BE2C (cell line): ENCODE results near the gene ABT1.

ENCODE experiments used
- DNase-seq: peaks from one replicate; pipeline ENCODE4 v3.0.0-alpha.2; 2020
- H3K27me3 ChIP-seq: fragments of 250-450 bp; sonication (Bioruptor Pico); 2 replicates; pipeline ENCODE4 v1.5.1; 2020; ENCODE audit warnings: mild to moderate bottlenecking
- H3K36me3 ChIP-seq: fragments of 250-450 bp; sonication (Bioruptor Pico); 2 replicates; pipeline ENCODE4 v1.5.1; 2020; ENCODE audit warnings: mild to moderate bottlenecking
- H3K4me1 ChIP-seq: fragments of 250-450 bp; sonication (Bioruptor Pico); 2 replicates; pipeline ENCODE4 v1.5.1; 2020
- H3K4me3 ChIP-seq: 2 replicates; pipeline ENCODE4 v1.5.1; 2011; ENCODE audit warnings: low read depth, low read length
- H3K9me3 ChIP-seq: fragments of 250-450 bp; sonication (Bioruptor Pico); 2 replicates; pipeline ENCODE4 v1.5.1; 2020
- CTCF ChIP-seq: IDR thresholded peaks from 2 replicates; pipeline ENCODE4 v1.5.1; 2012; ENCODE audit warnings: mild to moderate bottlenecking, low read depth, low read length

ABT1 gene

DNA sequence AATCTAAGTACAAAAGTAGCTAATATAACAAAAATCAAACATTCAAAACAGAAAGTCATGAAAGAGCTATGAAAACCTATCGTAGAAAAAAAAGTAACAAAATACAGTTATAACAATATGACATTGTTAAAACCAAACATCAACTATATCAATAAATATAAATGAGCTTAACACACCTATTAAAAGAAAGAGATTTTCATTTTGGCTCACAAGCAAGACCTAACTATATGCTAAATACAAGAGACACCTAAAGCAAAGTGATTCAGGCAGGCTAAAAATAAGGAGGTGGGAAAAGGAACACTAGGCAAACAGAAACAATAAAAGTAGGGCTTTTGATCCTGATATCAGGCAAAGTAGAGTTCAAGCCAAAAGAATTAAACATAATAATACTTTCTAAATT lies 49.3 kb downstream of the ABT1 start:
- Histone ChIP-seq H3K36me3 (peaks cover 35% of the 10 kb centered on the region), H3K4me3 (no peak overlapping the region), H3K27me3 (no peaks in the 10 kb centered on the region), H3K4me1 (no peaks in the 10 kb centered on the region; the same call in 1 of the 2 replicates), H3K9me3 (no peaks in the 10 kb centered on the region)
- no peak for DNase-seq
- no peak for TF ChIP-seq CTCF
